H9 (cell line): Measurements from ENCODE around the gene CASP12. TPM values are rescaled to one million over a fixed set of nuclear protein-coding genes. Genes with fewer than 3 reads are reported as not detected.

Experiments
- DNase-seq: peaks from one replicate; pipeline ENCODE4 v3.0.0-alpha.2; 2017
- H2AFZ ChIP-seq: one replicate; pipeline ENCODE4 v1.6.1; 2013; ENCODE audit warnings: mild to moderate bottlenecking, low read length, control low read depth, moderate library complexity
- H2AK5ac ChIP-seq: 2 replicates; pipeline ENCODE4 v1.6.1; 2013; ENCODE audit warnings: low read length, control low read depth, mixed read lengths; ENCODE audit not compliant: insufficient read length
- H2BK120ac ChIP-seq: one replicate; pipeline ENCODE4 v1.6.1; 2013; ENCODE audit warnings: low read depth, mild to moderate bottlenecking, low read length, control low read depth, inconsistent platforms; ENCODE audit not compliant: poor library complexity, severe bottlenecking
- H2BK12ac ChIP-seq: 2 replicates; pipeline ENCODE4 v1.6.1; 2013; ENCODE audit warnings: low read length, control low read depth, mixed read lengths, low read depth; ENCODE audit not compliant: insufficient read length
- H2BK15ac ChIP-seq: 2 replicates; pipeline ENCODE4 v1.6.1; 2013; ENCODE audit warnings: low read depth, low read length, control low read depth
- H2BK20ac ChIP-seq: one replicate; pipeline ENCODE4 v1.6.1; 2013; ENCODE audit warnings: low read depth, mild to moderate bottlenecking, low read length, control low read depth, inconsistent platforms; ENCODE audit not compliant: poor library complexity, severe bottlenecking
- H2BK5ac ChIP-seq: 2 replicates; pipeline ENCODE4 v1.6.1; 2013; ENCODE audit warnings: low read length, control low read depth, mixed read lengths; ENCODE audit not compliant: insufficient read length
- H3K14ac ChIP-seq: 2 replicates; pipeline ENCODE4 v1.6.1; 2013; ENCODE audit warnings: low read length, control low read depth; ENCODE audit not compliant: insufficient read depth
- H3K18ac ChIP-seq: 2 replicates; pipeline ENCODE4 v1.6.1; 2013; ENCODE audit warnings: low read depth, mild to moderate bottlenecking, mixed read lengths, low read length, control low read depth; ENCODE audit not compliant: insufficient read length
- H3K23ac ChIP-seq: 2 replicates; pipeline ENCODE4 v1.6.1; 2013; ENCODE audit warnings: low read length, control low read depth, mixed read lengths, low read depth; ENCODE audit not compliant: insufficient read length
- H3K23me2 ChIP-seq: 2 replicates; pipeline ENCODE4 v1.6.1; 2013; ENCODE audit warnings: low read depth, mild to moderate bottlenecking, mixed read lengths, low read length, control low read depth; ENCODE audit not compliant: insufficient read length, poor library complexity, severe bottlenecking
- H3K27ac ChIP-seq: 2 replicates; pipeline ENCODE4 v1.5.1; 2013; ENCODE audit warnings: low read length, control low read depth, mixed read lengths, low read depth; ENCODE audit not compliant: insufficient read length
- H3K27me3 ChIP-seq: 2 replicates; pipeline ENCODE4 v1.6.1; 2013; ENCODE audit warnings: low read length, control low read depth, inconsistent platforms; ENCODE audit not compliant: insufficient read depth
- H3K4ac ChIP-seq: 2 replicates; pipeline ENCODE4 v1.6.1; 2013; ENCODE audit warnings: low read depth, mild to moderate bottlenecking, control low read depth, inconsistent platforms, low read length, moderate library complexity
- H3K4me1 ChIP-seq: 2 replicates; pipeline ENCODE4 v1.6.1; 2013; ENCODE audit warnings: low read length, control low read depth, inconsistent platforms; ENCODE audit not compliant: insufficient read depth
- H3K4me2 ChIP-seq: 2 replicates; pipeline ENCODE4 v1.6.1; 2013; ENCODE audit warnings: low read length, control low read depth, mixed read lengths; ENCODE audit not compliant: insufficient read length, insufficient read depth
- H3K56ac ChIP-seq: 2 replicates; pipeline ENCODE4 v1.6.1; 2013; ENCODE audit warnings: low read depth, mild to moderate bottlenecking, mixed read lengths, low read length, control low read depth; ENCODE audit not compliant: insufficient read length
- H3K79me1 ChIP-seq: 2 replicates; pipeline ENCODE4 v1.6.1; 2013; ENCODE audit warnings: low read depth, mild to moderate bottlenecking, moderate library complexity, low read length, control low read depth, inconsistent platforms; ENCODE audit not compliant: insufficient read depth, poor library complexity, severe bottlenecking
- H3K79me2 ChIP-seq: 2 replicates; pipeline ENCODE4 v1.6.1; 2013; ENCODE audit warnings: low read length, control low read depth, inconsistent platforms; ENCODE audit not compliant: insufficient read depth
- H3K9ac ChIP-seq: 2 replicates; pipeline ENCODE4 v1.6.1; 2013; ENCODE audit warnings: low read length, control low read depth, mixed read lengths; ENCODE audit not compliant: insufficient read length; ENCODE audit errors: extremely low read depth
- H3K9me3 ChIP-seq: one replicate; pipeline ENCODE4 v1.6.1; 2013; ENCODE audit warnings: low read depth, low read length, inconsistent platforms; ENCODE audit not compliant: control insufficient read depth
- H3T11ph ChIP-seq: one replicate; pipeline ENCODE4 v1.6.1; 2013; ENCODE audit warnings: mild to moderate bottlenecking, low read length, control low read depth, inconsistent platforms
- H4K20me1 ChIP-seq: one replicate; pipeline ENCODE4 v1.6.1; 2013; ENCODE audit not compliant: control insufficient read depth, insufficient read length, insufficient read depth
- H4K5ac ChIP-seq: 2 replicates; pipeline ENCODE4 v1.6.1; 2013; ENCODE audit warnings: low read depth, mild to moderate bottlenecking, mixed read lengths, low read length, control low read depth; ENCODE audit not compliant: insufficient read length
- H4K8ac ChIP-seq: replicated peaks from 2 replicates; pipeline ENCODE4 v1.6.1; 2013; ENCODE audit warnings: low read length, control low read depth, mixed read lengths, low read depth; ENCODE audit not compliant: insufficient read length
- H4K91ac ChIP-seq: 2 replicates; pipeline ENCODE4 v1.6.1; 2013; ENCODE audit warnings: low read depth, mild to moderate bottlenecking, moderate library complexity, mixed read lengths, low read length, control low read depth; ENCODE audit not compliant: insufficient read length
- H3K27ac Mint-ChIP-seq, 3 experiments: 2 replicates in 2 of 3; 3 replicates in 1 of 3; pipeline ENCODE4 v1.8.0; 2020 to 2021; ENCODE audit warnings: mixed read lengths in 3 of 3, mild to moderate bottlenecking in 1 of 3, moderate library complexity in 1 of 3
- H3K27me3 Mint-ChIP-seq: 2 replicates; pipeline ENCODE4 v1.8.0; 2021; ENCODE audit warnings: low read depth, mild to moderate bottlenecking, moderate library complexity, mixed read lengths
- H3K36me3 Mint-ChIP-seq, 3 experiments: 2 replicates in 2 of 3; 3 replicates in 1 of 3; pipeline ENCODE4 v1.8.0; 2020 to 2021; ENCODE audit warnings: low read depth in 3 of 3, mixed read lengths in 3 of 3; ENCODE audit not compliant: insufficient read depth in 1 of 3
- H3K4me1 Mint-ChIP-seq, 2 experiments: 2 replicates each; pipeline ENCODE4 v1.8.0; 2020; ENCODE audit warnings: mixed read lengths in 2 of 2
- H3K4me3 Mint-ChIP-seq, 2 experiments: 2 replicates in 1 of 2; 3 replicates in 1 of 2; pipeline ENCODE4 v1.8.0; 2020 to 2021; ENCODE audit warnings: mild to moderate bottlenecking in 2 of 2, mixed read lengths in 2 of 2, moderate library complexity in 1 of 2
- H3K9me3 Mint-ChIP-seq, 2 experiments: 2 replicates in 1 of 2; 3 replicates in 1 of 2; pipeline ENCODE4 v1.8.0; 2020; ENCODE audit warnings: mild to moderate bottlenecking in 2 of 2, mixed read lengths in 2 of 2, moderate library complexity in 1 of 2
- CTCF ChIP-seq: fragments of 200-600 bp; sonication (generic); conservative IDR thresholded peaks from 3 replicates; pipeline ENCODE4 v1.8.0; 2021; ENCODE audit warnings: antibody characterized with exemption, mild to moderate bottlenecking
- WGBS: extraction: QIAGEN DNeasy Blood & Tissue Kit; methylation state at CpG from one replicate; pipeline ENCODE4 v1.1.7; 2013; ENCODE audit warnings: missing lambda C conversion rate, low lambda C conversion rate, mixed read lengths; ENCODE audit not compliant: insufficient read length; ENCODE audit errors: extremely low coverage; 5-methylcytosine and 5-hydroxymethylcytosine counted together
- total RNA-seq: library from RNA; stranded (reverse); gene quantifications from 2 replicates; pipeline ENCODE4 v1.2.1, GENCODE V29; 2021

CASP12 gene
- total RNA-seq, 1 experiment from 2014 or later: not detected

- Histone ChIP-seq H3K4me1 (no peaks in the 10 kb centered on the region), H2BK15ac (no peak overlapping the region), H3K14ac (no peak overlapping the region), H3K27me3 (no peaks in the 10 kb centered on the region), H3K23me2 (no peaks in the 10 kb centered on the region), H3K18ac (no peak overlapping the region), H3K56ac (no peak overlapping the region), H2AK5ac (no peak overlapping the region), H3T11ph (no peak overlapping the region), H4K20me1 (no peaks in the 10 kb centered on the region), H3K79me1 (no peaks in the 10 kb centered on the region), H2BK5ac (no peak overlapping the region), H3K79me2 (no peaks in the 10 kb centered on the region), H3K27ac (no peak overlapping the region), H3K23ac (no peak overlapping the region), H4K91ac (no peak overlapping the region), H2BK120ac (no peak overlapping the region), H3K4me2 (no peak overlapping the region), H2BK12ac (no peak overlapping the region), H2BK20ac (no peak overlapping the region), H2AFZ (no peak overlapping the region), H3K9me3 (no peaks in the 10 kb centered on the region), H4K8ac (no peak overlapping the region), H4K5ac (no peak overlapping the region), H3K9ac (no peak overlapping the region), H3K4ac (no peak overlapping the region)
- no peaks in the 10 kb centered on the region for H3K4me1 Mint-ChIP-seq
- no peak overlapping the region for H3K4me3 Mint-ChIP-seq
- no peak overlapping the region for H3K27ac Mint-ChIP-seq
- no peaks in the 10 kb centered on the region for H3K27me3 Mint-ChIP-seq
- DNase-seq: no peak
- H3K36me3 Mint-ChIP-seq: no peaks in the 10 kb centered on the region
- no peaks in the 10 kb centered on the region; a peak in 1 of 5 replicates for H3K9me3 Mint-ChIP-seq
- WGBS: no CpG with 5 or more reads among the region's 2 CpGs
- TF ChIP-seq CTCF: no peak
Measured at GRCh38 chr11:104943561-104943960, 45.3 kb upstream of the CASP12 start.
